HG02759 (cell line): Measurements from ENCODE around the gene CABP7.

ENCODE experiments used
- ATAC-seq: cut with Tn5 transposase; IDR thresholded peaks from one replicate; pipeline ENCODE4 v1.9.1; 2021; ENCODE audit warnings: mild to moderate bottlenecking, moderate library complexity; ENCODE audit not compliant: unreplicated experiment

Gene CABP7

DNA sequence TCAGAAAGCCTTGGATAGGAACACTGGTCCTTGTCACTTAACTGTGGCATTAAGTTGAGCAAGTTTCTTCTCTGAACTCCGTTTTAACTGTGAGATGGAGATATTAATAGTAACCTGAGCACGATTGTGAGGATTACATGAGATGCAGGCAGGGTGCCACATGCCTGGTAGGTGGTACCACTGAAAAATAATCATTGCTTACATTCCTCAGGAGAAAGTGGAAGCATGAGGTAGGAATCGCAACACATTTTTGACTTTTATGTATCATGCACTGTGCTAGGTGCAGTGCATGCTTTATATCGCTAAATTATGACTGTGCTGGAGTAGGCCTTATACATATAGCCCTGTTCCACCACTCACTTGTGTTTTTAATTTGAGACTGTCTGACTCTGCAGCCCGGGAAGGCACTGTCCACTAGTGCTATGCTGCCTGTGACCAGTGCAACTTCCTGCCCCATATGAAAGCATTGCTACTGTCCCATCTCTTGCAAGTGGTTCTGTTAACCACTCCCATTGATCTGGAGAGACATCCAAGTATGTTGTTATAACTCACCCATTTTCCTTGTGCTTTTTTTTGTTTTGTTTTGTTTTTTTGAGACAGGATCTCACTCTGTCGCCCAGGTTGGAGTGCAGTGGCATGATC lies 48.4 kb downstream of the CABP7 start:
- ATAC-seq = no peak

GRCh38 chr22:29769723-29770321 lies 50.0 kb downstream of the CABP7 start:
- no peak for ATAC-seq

- no peak for ATAC-seq
Observed at GRCh38 chr22:29772170-29772641, 52.4 kb downstream of the CABP7 start.

DNA sequence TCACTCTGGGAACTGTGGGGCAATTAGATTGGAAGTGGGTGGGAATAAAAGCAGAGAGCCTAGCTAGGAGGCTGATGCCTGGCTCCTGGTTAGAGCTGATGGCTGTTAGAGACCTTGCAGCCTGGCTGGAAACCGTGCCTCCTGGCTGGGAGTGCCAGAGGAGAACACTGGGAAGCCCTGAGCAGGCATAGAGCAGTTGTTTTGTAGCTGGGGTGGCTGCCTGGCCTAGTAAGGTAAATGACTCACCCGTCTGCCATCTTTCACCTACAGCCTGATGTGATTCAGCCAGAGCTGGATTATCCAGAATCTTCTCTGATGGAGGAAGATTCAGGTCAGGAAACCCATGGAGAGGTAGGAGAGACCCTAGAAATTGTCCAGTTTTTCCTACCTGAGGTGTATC lies 53.4 kb downstream of the CABP7 start:
- ATAC-seq = no peak

DNA sequence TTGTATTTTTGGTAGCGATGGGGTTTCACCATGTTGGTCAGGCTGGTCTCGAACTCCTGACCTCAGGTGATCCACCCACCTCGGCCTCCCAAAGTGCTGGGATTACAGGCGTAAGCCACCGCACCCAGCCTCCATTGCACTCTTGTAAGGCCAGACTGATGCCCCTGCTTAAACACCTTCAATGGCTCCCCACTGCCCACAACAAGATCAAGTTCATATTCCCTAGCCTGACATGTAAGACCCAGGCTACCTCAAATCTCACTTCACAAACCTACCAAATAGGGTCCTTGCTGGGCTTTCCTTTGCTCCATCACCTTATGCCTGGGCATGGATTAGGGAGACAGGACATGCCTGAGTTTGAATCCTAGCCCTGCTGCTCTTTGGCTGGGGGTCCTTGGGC lies 60.4 kb downstream of the CABP7 start:
- no peak for ATAC-seq

DNA sequence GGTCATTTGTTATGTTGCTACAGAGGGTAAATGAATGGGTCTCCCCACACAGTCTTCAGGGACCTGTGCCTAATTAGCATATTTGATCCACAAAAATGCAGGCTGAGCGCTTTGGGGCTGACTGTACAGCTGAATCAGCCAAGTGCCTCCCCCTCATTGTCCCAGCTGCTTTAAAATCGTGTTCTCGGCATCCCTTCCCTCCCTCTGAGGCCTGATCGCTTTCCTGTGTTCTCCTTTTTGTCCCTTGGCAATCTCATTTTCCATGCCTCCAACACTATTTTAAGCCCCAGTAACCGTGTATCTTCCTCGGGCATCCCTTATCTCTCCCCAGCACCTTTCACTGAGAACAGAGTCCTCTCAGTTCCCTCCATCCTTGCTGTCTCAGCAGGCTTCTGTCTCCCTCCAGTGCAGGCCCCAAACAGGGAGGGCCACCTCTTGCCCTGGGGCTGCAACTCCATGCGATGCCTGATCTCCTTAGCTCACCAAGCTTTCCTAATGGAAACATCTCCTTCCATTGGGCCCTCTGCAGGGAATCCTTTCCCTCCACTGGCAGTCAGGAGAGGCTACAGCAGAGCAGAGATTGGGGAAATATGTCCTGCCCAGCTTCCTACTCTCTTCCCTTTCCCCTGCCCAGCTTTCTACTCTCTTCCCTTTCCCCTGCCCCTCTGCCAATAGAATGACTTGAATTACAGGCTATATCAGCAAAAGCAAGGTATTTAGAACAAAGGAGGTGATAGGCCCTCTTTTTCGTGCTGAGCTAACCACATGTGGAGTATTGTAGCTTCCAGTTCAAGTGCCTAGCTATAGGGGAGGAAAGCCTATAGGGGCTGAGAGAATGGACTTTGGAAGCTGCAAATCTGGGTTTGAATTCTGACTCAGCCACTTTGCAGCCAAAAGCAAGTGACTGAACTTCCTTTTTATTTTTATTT lies 61.2 kb downstream of the CABP7 start:
- ATAC-seq = no peak
